GM12878 (cell line): ENCODE data around the gene ATP6AP2. TPM values are rescaled to one million over a fixed set of nuclear protein-coding genes. Genes with fewer than 3 reads are reported as not detected.

Source experiments
- BACH1 ChIP-seq: fragments of 450-650 bp; IDR thresholded peaks from 2 replicates; pipeline ENCODE4 v1.6.1; 2017; ENCODE audit warnings: mild to moderate bottlenecking, borderline replicate concordance
- BMI1 ChIP-seq: fragments of 450-650 bp; IDR thresholded peaks from 2 replicates; pipeline ENCODE4 v1.6.1; 2016; ENCODE audit warnings: mild to moderate bottlenecking, moderate library complexity, borderline replicate concordance
- EGR1 ChIP-seq, 2 experiments: IDR thresholded peaks; 1 replicate in 1 of 2; 2 replicates in 1 of 2; pipeline ENCODE4 v1.6.1; 2011 to 2012; ENCODE audit warnings: low read depth in 2 of 2, low read length in 2 of 2, borderline replicate concordance in 1 of 2, mild to moderate bottlenecking in 1 of 2, moderate library complexity in 1 of 2
- IRF4 ChIP-seq: IDR thresholded peaks from 2 replicates; pipeline ENCODE4 v1.6.1; 2011; ENCODE audit warnings: low read depth, low read length
- JUNB ChIP-seq: IDR thresholded peaks from 2 replicates; pipeline ENCODE4 v1.6.1; 2016; ENCODE audit warnings: antibody characterized with exemption, mild to moderate bottlenecking
- KLF5 ChIP-seq: fragments of 450-650 bp; IDR thresholded peaks from 2 replicates; pipeline ENCODE4 v1.6.1; 2014; ENCODE audit warnings: mild to moderate bottlenecking; ENCODE audit not compliant: partially characterized antibody
- MEF2A ChIP-seq: IDR thresholded peaks from 2 replicates; pipeline ENCODE4 v1.6.1; 2011; ENCODE audit warnings: low read depth, mild to moderate bottlenecking, low read length, moderate library complexity; ENCODE audit not compliant: insufficient read depth
- MYB ChIP-seq: fragments of 150-350 bp; IDR thresholded peaks from 2 replicates; pipeline ENCODE4 v1.6.1; 2014; ENCODE audit warnings: mild to moderate bottlenecking, low read depth, low read length, borderline replicate concordance
- MYC ChIP-seq: IDR thresholded peaks from 2 replicates; pipeline ENCODE4 v1.6.1; 2011; ENCODE audit warnings: mild to moderate bottlenecking, low read length, moderate library complexity, inconsistent platforms; ENCODE audit not compliant: insufficient read depth, insufficient replicate concordance, insufficient read length, severe bottlenecking
- NR2C1 ChIP-seq: fragments of 450-650 bp; IDR thresholded peaks from 2 replicates; pipeline ENCODE4 v1.6.1; 2017; ENCODE audit warnings: antibody characterized with exemption, mild to moderate bottlenecking, moderate library complexity
- PAX8 ChIP-seq: fragments of 450-650 bp; IDR thresholded peaks from 2 replicates; pipeline ENCODE4 v1.6.1; 2017; ENCODE audit warnings: mild to moderate bottlenecking, moderate library complexity
- RAD51 ChIP-seq: fragments of 450-650 bp; IDR thresholded peaks from 2 replicates; pipeline ENCODE4 v1.6.1; 2016; ENCODE audit warnings: moderate library complexity, mild to moderate bottlenecking, inconsistent platforms
- SIX5 ChIP-seq: IDR thresholded peaks from 2 replicates; pipeline ENCODE4 v1.6.1; 2011; ENCODE audit warnings: mild to moderate bottlenecking, low read depth, low read length, moderate library complexity; ENCODE audit not compliant: severe bottlenecking
- SMC3 ChIP-seq: IDR thresholded peaks from 2 replicates; pipeline ENCODE4 v1.6.1; 2011; ENCODE audit warnings: low read length, improper control_type of control experiment, borderline replicate concordance
- SREBF2 ChIP-seq: IDR thresholded peaks from 2 replicates; pipeline ENCODE4 v1.6.1; 2012; ENCODE audit warnings: mild to moderate bottlenecking, low read length
- STAT3 ChIP-seq: IDR thresholded peaks from 2 replicates; pipeline ENCODE4 v1.6.1; 2011; ENCODE audit warnings: low read depth, low read length, improper control_type of control experiment
- TBL1XR1 ChIP-seq: IDR thresholded peaks from 2 replicates; pipeline ENCODE4 v1.6.1; 2012; ENCODE audit warnings: low read depth, low read length, improper control_type of control experiment
- ZNF384 ChIP-seq: IDR thresholded peaks from 2 replicates; pipeline ENCODE4 v1.6.1; 2012; ENCODE audit warnings: low read depth, mild to moderate bottlenecking, low read length, improper control_type of control experiment, borderline replicate concordance
- polyA plus RNA-seq, 11 experiments: library from polyadenylated mRNA; depleted of rRNA in 4 of 11; unstranded in 6 of 11; stranded (reverse) in 5 of 11; fragments of >200 nt; fragmentation: Nextera tagmentation in 4 of 11; fragmentation: Illumina TruSeq in 1 of 11; extraction: Ambion mirVana in 4 of 11; extraction: Trizol in 1 of 11; gene quantifications; 1 replicate in 1 of 11; 2 replicates in 10 of 11; pipeline versions ENCODE4 v1.2.1 to v1.2.3, GENCODE V29; 2011 to 2016; ENCODE audit warnings: inconsistent platforms in 2 of 11, missing spikeins in 2 of 11, low read depth in 1 of 11
- total RNA-seq, 4 experiments: library from RNA; depleted of rRNA in 3 of 4; stranded (reverse); fragments of >200 nt in 3 of 4; fragmentation: Illumina TruSeq in 1 of 4; extraction: Trizol in 1 of 4; gene quantifications; 2 replicates each; pipeline versions ENCODE4 v1.2.1 to v1.2.3, GENCODE V29; 2013 to 2021
- TF ChIP-seq, protein P1 (sequence below): IDR thresholded peaks from 2 replicates; pipeline ENCODE4 v1.6.1; 2011; ENCODE audit warnings: low read depth, mild to moderate bottlenecking, low read length, moderate library complexity, borderline replicate concordance; ENCODE audit errors: extremely low read depth
- TF ChIP-seq, protein P2 (sequence below): fragments of 150-350 bp; IDR thresholded peaks from 2 replicates; pipeline ENCODE4 v1.6.1; 2014; ENCODE audit warnings: mild to moderate bottlenecking, low read depth, low read length
- TF ChIP-seq, protein P3 (sequence below): IDR thresholded peaks from 2 replicates; pipeline ENCODE4 v1.6.1; 2012; ENCODE audit warnings: improper control_type of control experiment, low read depth, low read length; ENCODE audit not compliant: insufficient replicate concordance
- TF ChIP-seq, protein P4 (sequence below): IDR thresholded peaks from 2 replicates; pipeline ENCODE4 v1.6.1; 2012; ENCODE audit warnings: low read length, inconsistent platforms

Gene ATP6AP2
- total and polyA plus RNA-seq, 10 of the 15 experiments (the other 5 are each of a cell fraction or from before 2014, with no cell fraction given) = 36.3 to 141 (median 56.0) TPM

DNA sequence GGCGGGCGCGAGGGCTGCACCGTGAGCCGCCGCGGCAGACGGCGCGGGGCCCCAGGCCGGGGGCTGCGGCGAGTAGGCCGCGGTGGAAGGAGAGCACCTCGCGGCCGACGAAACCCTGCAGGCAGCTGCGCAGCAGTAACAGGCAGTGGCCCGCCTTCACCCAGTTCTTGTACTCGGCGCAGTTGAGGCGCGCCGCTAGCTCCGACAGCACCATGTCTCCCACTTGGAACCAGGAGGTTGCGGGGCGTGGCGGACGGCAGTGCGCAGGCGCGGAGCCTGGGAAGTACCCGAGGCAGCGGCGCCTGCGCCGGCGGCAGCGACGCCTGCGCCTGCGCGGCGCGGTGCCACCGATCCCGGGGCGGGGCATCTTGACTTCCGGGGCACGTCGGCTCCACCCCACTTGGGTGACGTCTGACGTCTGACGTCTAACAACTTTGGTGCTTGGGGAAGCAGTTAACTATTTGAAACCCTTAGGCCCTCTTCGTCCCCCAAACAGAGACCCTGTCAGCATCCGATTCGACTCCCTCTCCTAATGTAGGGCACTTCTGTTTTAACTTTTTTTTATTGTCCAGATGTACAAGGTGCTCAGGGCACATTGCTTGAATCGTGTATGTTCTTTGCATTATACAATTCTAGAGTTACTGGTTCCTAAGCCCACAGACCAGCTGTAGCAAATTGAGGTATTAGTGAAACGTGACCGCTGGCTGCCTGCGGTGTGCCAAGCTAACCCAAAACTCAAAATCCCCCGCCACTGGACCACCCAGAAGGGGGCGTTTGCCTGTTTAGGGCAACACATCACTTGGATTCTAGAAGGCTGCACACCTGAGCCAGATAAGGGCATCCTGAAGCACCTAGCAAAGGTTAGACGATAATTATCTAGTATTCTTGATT is 66.8 kb downstream of the ATP6AP2 start, which contains the start of gene CXorf38 (continued):
- TF ChIP-seq, protein P1, sequence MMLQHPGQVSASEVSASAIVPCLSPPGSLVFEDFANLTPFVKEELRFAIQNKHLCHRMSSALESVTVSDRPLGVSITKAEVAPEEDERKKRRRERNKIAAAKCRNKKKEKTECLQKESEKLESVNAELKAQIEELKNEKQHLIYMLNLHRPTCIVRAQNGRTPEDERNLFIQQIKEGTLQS = peak; percentile 63; the same call in 1 of the 2 replicates
- TF ChIP-seq ZNF384 = no peak
- no peak for TF ChIP-seq NR2C1
- no peak for TF ChIP-seq MYC
- no peak for TF ChIP-seq RAD51
- no peak for TF ChIP-seq SIX5
- TF ChIP-seq SMC3 = no peak
- TF ChIP-seq, protein P2, sequence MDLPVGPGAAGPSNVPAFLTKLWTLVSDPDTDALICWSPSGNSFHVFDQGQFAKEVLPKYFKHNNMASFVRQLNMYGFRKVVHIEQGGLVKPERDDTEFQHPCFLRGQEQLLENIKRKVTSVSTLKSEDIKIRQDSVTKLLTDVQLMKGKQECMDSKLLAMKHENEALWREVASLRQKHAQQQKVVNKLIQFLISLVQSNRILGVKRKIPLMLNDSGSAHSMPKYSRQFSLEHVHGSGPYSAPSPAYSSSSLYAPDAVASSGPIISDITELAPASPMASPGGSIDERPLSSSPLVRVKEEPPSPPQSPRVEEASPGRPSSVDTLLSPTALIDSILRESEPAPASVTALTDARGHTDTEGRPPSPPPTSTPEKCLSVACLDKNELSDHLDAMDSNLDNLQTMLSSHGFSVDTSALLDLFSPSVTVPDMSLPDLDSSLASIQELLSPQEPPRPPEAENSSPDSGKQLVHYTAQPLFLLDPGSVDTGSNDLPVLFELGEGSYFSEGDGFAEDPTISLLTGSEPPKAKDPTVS = no peak
- TF ChIP-seq BACH1 = peak; percentile 58; the same call in 1 of the 2 replicates
- TF ChIP-seq PAX8 = no peak
- TF ChIP-seq, protein P3, sequence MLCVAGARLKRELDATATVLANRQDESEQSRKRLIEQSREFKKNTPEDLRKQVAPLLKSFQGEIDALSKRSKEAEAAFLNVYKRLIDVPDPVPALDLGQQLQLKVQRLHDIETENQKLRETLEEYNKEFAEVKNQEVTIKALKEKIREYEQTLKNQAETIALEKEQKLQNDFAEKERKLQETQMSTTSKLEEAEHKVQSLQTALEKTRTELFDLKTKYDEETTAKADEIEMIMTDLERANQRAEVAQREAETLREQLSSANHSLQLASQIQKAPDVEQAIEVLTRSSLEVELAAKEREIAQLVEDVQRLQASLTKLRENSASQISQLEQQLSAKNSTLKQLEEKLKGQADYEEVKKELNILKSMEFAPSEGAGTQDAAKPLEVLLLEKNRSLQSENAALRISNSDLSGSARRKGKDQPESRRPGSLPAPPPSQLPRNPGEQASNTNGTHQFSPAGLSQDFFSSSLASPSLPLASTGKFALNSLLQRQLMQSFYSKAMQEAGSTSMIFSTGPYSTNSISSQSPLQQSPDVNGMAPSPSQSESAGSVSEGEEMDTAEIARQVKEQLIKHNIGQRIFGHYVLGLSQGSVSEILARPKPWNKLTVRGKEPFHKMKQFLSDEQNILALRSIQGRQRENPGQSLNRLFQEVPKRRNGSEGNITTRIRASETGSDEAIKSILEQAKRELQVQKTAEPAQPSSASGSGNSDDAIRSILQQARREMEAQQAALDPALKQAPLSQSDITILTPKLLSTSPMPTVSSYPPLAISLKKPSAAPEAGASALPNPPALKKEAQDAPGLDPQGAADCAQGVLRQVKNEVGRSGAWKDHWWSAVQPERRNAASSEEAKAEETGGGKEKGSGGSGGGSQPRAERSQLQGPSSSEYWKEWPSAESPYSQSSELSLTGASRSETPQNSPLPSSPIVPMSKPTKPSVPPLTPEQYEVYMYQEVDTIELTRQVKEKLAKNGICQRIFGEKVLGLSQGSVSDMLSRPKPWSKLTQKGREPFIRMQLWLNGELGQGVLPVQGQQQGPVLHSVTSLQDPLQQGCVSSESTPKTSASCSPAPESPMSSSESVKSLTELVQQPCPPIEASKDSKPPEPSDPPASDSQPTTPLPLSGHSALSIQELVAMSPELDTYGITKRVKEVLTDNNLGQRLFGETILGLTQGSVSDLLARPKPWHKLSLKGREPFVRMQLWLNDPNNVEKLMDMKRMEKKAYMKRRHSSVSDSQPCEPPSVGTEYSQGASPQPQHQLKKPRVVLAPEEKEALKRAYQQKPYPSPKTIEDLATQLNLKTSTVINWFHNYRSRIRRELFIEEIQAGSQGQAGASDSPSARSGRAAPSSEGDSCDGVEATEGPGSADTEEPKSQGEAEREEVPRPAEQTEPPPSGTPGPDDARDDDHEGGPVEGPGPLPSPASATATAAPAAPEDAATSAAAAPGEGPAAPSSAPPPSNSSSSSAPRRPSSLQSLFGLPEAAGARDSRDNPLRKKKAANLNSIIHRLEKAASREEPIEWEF = no peak
- no peak for TF ChIP-seq EGR1 (IDR thresholded peaks at IDR 0.05; ENCODE audit: borderline replicate concordance in 1 of 2, low read depth in 2 of 2, low read length in 2 of 2)
- no peak for TF ChIP-seq IRF4
- TF ChIP-seq STAT3 = no peak
- TF ChIP-seq BMI1 = no peak
- TF ChIP-seq JUNB = no peak
- TF ChIP-seq SREBF2 = no peak
- no peak for TF ChIP-seq MYB
- 0 out of 2 replicates have a peak, but pooled peaks have one; percentile 14 for TF ChIP-seq TBL1XR1
- TF ChIP-seq, protein P4, sequence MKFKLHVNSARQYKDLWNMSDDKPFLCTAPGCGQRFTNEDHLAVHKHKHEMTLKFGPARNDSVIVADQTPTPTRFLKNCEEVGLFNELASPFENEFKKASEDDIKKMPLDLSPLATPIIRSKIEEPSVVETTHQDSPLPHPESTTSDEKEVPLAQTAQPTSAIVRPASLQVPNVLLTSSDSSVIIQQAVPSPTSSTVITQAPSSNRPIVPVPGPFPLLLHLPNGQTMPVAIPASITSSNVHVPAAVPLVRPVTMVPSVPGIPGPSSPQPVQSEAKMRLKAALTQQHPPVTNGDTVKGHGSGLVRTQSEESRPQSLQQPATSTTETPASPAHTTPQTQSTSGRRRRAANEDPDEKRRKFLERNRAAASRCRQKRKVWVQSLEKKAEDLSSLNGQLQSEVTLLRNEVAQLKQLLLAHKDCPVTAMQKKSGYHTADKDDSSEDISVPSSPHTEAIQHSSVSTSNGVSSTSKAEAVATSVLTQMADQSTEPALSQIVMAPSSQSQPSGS = no peak
- no peak for TF ChIP-seq MEF2A
- no peak for TF ChIP-seq KLF5
